ENCODE measurements around the gene FMN1. TPM values are rescaled to one million over a fixed set of nuclear protein-coding genes. Genes with fewer than 3 reads are reported as not detected.
A peak's percentile ranks its signal among the peaks of the same experiment; 100 is the strongest.

FMN1 gene
- total RNA-seq = 4.0 and 7.8 TPM in 2 replicates

- DNase-seq (ENCODE audit: low read depth) = peak; percentile 88
Observed at GRCh38 chr15:33194704-33195670, at the start of gene FMN1. Gene FMN1, minus strand, starts transcription at chr15:33194714. Its CDS starts 39,800 bp downstream, at chr15:33154914.

GRCh38 chr15:33243869-33244268 lies 49.4 kb upstream of the FMN1 start:
- peak; percentile 91 for DNase-seq (ENCODE audit: low read depth)

GRCh38 chr15:33243393-33243792 lies 48.9 kb upstream of the FMN1 start:
- peak; percentile 81 for DNase-seq (ENCODE audit: low read depth)

GRCh38 chr15:33242669-33243191 lies 48.2 kb upstream of the FMN1 start:
- peak; percentile 96 for DNase-seq (ENCODE audit: low read depth)

- DNase-seq (ENCODE audit: low read depth) = peak; percentile 100
Observed at GRCh38 chr15:33242165-33242564, 47.7 kb upstream of the FMN1 start.

GRCh38 chr15:33236841-33237509 lies 42.5 kb upstream of the FMN1 start:
- no peak for DNase-seq (ENCODE audit: low read depth)

- peak; percentile 77 for DNase-seq (ENCODE audit: low read depth)
Observed at GRCh38 chr15:33234020-33234461, 39.5 kb upstream of the FMN1 start.

GRCh38 chr15:33226559-33227181 lies 32.2 kb upstream of the FMN1 start:
- DNase-seq (ENCODE audit: low read depth) = peak; percentile 79

GRCh38 chr15:33218071-33218491 lies 23.6 kb upstream of the FMN1 start:
- peak; percentile 60 for DNase-seq (ENCODE audit: low read depth)

GRCh38 chr15:33215941-33216872 lies 21.7 kb upstream of the FMN1 start:
- peak; percentile 61 for DNase-seq (ENCODE audit: low read depth)

GRCh38 chr15:33211176-33211808 lies 16.8 kb upstream of the FMN1 start:
- DNase-seq (ENCODE audit: low read depth) = no peak

GRCh38 chr15:33209575-33210481 lies 15.3 kb upstream of the FMN1 start:
- DNase-seq (ENCODE audit: low read depth) = no peak

GRCh38 chr15:33207646-33208045 lies 13.1 kb upstream of the FMN1 start:
- DNase-seq (ENCODE audit: low read depth) = no peak

GRCh38 chr15:33206366-33206765 lies 11.9 kb upstream of the FMN1 start:
- no peak for DNase-seq (ENCODE audit: low read depth)

- DNase-seq (ENCODE audit: low read depth) = no peak
Observed at GRCh38 chr15:33204926-33205325, 10.4 kb upstream of the FMN1 start.

GRCh38 chr15:33204087-33204486 lies 9.6 kb upstream of the FMN1 start:
- DNase-seq (ENCODE audit: low read depth) = no peak

GRCh38 chr15:33201491-33202231 lies 7.1 kb upstream of the FMN1 start:
- peak; percentile 94 for DNase-seq (ENCODE audit: low read depth)

- peak; percentile 46 for DNase-seq (ENCODE audit: low read depth)
Observed at GRCh38 chr15:33200903-33201302, 6.4 kb upstream of the FMN1 start.

GRCh38 chr15:33200444-33200843 lies 5.9 kb upstream of the FMN1 start:
- peak; percentile 64 for DNase-seq (ENCODE audit: low read depth)

All from renal cortical epithelial cell (primary cell).